ENCODE results near the gene SLU7.

Gene SLU7

DNA sequence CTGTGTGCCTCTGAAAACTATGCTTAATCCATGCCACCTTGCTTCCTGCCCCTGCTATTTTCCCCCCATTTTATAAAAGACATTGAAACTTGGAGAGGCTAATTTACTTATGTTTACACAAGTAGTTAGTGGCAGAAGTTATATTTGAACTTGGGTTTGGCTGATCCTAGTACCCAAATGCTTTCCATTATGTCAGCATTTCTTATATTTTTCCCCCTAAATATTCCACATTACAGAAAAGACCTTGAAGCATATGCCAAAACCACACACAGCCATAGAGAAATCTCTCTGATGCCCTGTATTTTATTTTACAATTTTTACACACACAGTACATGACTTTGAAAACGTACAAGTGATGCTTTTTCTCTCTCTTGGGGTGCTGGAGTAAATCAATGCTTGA is 59.6 kb downstream of the SLU7 start:
- DNase-seq: no peak

GRCh38 chr5:160357861-160358411 is 60.9 kb downstream of the SLU7 start:
- H3K36me3 ChIP-seq (ENCODE audit: control insufficient read depth, insufficient read depth, low read length): no peaks in the 10 kb centered on the region
- no peaks in the 10 kb centered on the region for H3K27me3 ChIP-seq (replicated peaks; ENCODE audit: control insufficient read depth, insufficient read depth, low read length, poor library complexity, severe bottlenecking)
- DNase-seq: no peak
- no peak overlapping the region for H3K4me3 ChIP-seq (ENCODE audit: insufficient read depth, low read depth, low read length, poor library complexity, severe bottlenecking)
- H3K4me1 ChIP-seq (ENCODE audit: control insufficient read depth, insufficient read depth, low read length, poor library complexity, severe bottlenecking): no peaks in the 10 kb centered on the region
- no peaks in the 10 kb centered on the region for H3K9me3 ChIP-seq (ENCODE audit: control insufficient read depth, low read length)
- H3K27ac ChIP-seq (ENCODE audit: insufficient read depth, low read length, poor library complexity, severe bottlenecking): no peak overlapping the region

More for the DNA sequence above, 59.6 kb downstream of the SLU7 start:
- Histone ChIP-seq H3K36me3 (ENCODE audit: control insufficient read depth, insufficient read depth, low read length) (no peaks in the 10 kb centered on the region), H3K9me3 (ENCODE audit: control insufficient read depth, low read length) (no peaks in the 10 kb centered on the region), H3K27ac (ENCODE audit: insufficient read depth, low read length, poor library complexity, severe bottlenecking) (no peak overlapping the region), H3K4me3 (ENCODE audit: insufficient read depth, low read depth, low read length, poor library complexity, severe bottlenecking) (no peak overlapping the region), H3K27me3 (replicated peaks; ENCODE audit: control insufficient read depth, insufficient read depth, low read length, poor library complexity, severe bottlenecking) (no peaks in the 10 kb centered on the region), H3K4me1 (ENCODE audit: control insufficient read depth, insufficient read depth, low read length, poor library complexity, severe bottlenecking) (no peaks in the 10 kb centered on the region)

DNA sequence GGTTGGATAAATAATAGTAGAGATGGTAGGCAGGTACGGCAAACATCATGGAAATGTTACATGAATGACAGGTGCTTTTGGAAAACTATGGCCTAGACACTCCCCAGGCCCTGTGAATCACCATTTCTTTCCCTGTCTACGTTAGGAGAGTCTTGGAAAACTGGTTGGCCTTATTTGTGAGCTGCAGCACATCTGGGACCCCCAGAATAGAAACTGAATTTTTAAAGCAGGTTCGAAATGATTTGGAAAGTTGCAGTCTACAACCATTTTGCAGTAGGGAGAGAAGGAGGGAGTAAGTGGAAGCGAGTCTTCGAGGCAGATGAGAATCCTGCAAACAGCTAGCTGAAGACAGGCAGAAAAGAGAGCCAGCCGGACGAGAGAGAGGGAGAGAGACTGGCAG is 61.5 kb downstream of the SLU7 start:
- H3K9me3 ChIP-seq (ENCODE audit: control insufficient read depth, low read length): no peaks in the 10 kb centered on the region
- no peaks in the 10 kb centered on the region for H3K27me3 ChIP-seq (replicated peaks; ENCODE audit: control insufficient read depth, insufficient read depth, low read length, poor library complexity, severe bottlenecking)
- DNase-seq: no peak
- no peaks in the 10 kb centered on the region for H3K36me3 ChIP-seq (ENCODE audit: control insufficient read depth, insufficient read depth, low read length)
- H3K4me1 ChIP-seq (ENCODE audit: control insufficient read depth, insufficient read depth, low read length, poor library complexity, severe bottlenecking): no peaks in the 10 kb centered on the region
- H3K4me3 ChIP-seq (ENCODE audit: insufficient read depth, low read depth, low read length, poor library complexity, severe bottlenecking): no peak overlapping the region
- no peak overlapping the region for H3K27ac ChIP-seq (ENCODE audit: insufficient read depth, low read length, poor library complexity, severe bottlenecking)

- no peak overlapping the region for H3K4me3 ChIP-seq (ENCODE audit: insufficient read depth, low read depth, low read length, poor library complexity, severe bottlenecking)
- H3K27ac ChIP-seq (ENCODE audit: insufficient read depth, low read length, poor library complexity, severe bottlenecking): no peak overlapping the region
- no peaks in the 10 kb centered on the region for H3K4me1 ChIP-seq (ENCODE audit: control insufficient read depth, insufficient read depth, low read length, poor library complexity, severe bottlenecking)
- H3K27me3 ChIP-seq (replicated peaks; ENCODE audit: control insufficient read depth, insufficient read depth, low read length, poor library complexity, severe bottlenecking): no peaks in the 10 kb centered on the region
- H3K36me3 ChIP-seq (ENCODE audit: control insufficient read depth, insufficient read depth, low read length): no peaks in the 10 kb centered on the region
- no peak for DNase-seq
- H3K9me3 ChIP-seq (ENCODE audit: control insufficient read depth, low read length): no peaks in the 10 kb centered on the region
Observed at GRCh38 chr5:160356550-160357347, 62.1 kb downstream of the SLU7 start.

DNA sequence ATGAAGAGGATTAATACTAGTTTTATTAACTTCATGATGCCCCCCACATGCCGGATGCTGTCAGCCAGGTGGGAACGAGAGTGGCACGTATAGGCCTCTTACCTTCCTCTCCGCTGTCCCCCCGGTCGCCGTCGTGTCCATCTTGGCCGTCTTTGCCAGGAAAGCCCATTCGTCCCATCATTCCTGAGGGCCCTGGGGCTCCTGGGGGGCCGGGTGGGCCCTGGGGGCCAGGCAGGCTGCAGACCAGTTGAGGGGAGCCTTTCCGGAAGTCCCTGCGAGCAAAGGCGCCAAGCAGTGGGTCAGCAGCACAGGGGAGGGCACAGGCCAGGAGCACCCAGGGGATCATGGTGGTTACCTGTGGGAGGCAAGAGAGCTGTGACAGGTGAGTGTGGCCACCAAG is 64.2 kb downstream of the SLU7 start:
- Histone ChIP-seq H3K4me1 (ENCODE audit: control insufficient read depth, insufficient read depth, low read length, poor library complexity, severe bottlenecking) (no peaks in the 10 kb centered on the region), H3K36me3 (ENCODE audit: control insufficient read depth, insufficient read depth, low read length) (no peaks in the 10 kb centered on the region), H3K4me3 (ENCODE audit: insufficient read depth, low read depth, low read length, poor library complexity, severe bottlenecking) (no peak overlapping the region), H3K9me3 (ENCODE audit: control insufficient read depth, low read length) (no peaks in the 10 kb centered on the region), H3K27ac (ENCODE audit: insufficient read depth, low read length, poor library complexity, severe bottlenecking) (no peak overlapping the region), H3K27me3 (replicated peaks; ENCODE audit: control insufficient read depth, insufficient read depth, low read length, poor library complexity, severe bottlenecking) (no peaks in the 10 kb centered on the region)
- no peak for DNase-seq

DNA sequence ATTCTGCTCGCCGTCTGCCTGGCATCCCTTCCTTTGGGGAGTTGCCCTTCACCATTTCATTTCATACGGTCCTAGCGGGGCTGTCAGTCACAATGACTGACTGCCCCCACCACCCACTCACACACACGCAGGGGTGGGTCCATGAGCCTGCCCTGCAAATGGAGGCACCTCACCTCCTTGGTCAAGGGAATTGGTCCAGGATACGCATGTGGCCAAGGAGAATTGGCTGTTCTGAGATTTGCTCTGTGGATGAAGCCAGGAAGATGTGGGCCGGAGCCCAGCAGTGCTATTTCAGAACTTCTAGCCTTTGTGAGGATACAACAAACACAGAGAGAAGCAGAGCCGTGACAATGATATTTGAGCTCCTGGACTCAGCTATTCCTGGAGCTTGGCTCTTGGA is 65.5 kb downstream of the SLU7 start:
- H3K36me3 ChIP-seq (ENCODE audit: control insufficient read depth, insufficient read depth, low read length): no peaks in the 10 kb centered on the region
- no peaks in the 10 kb centered on the region for H3K4me1 ChIP-seq (ENCODE audit: control insufficient read depth, insufficient read depth, low read length, poor library complexity, severe bottlenecking)
- no peaks in the 10 kb centered on the region for H3K9me3 ChIP-seq (ENCODE audit: control insufficient read depth, low read length)
- H3K27me3 ChIP-seq (replicated peaks; ENCODE audit: control insufficient read depth, insufficient read depth, low read length, poor library complexity, severe bottlenecking): no peaks in the 10 kb centered on the region
- no peak for DNase-seq
- no peak overlapping the region for H3K27ac ChIP-seq (ENCODE audit: insufficient read depth, low read length, poor library complexity, severe bottlenecking)
- no peak overlapping the region for H3K4me3 ChIP-seq (ENCODE audit: insufficient read depth, low read depth, low read length, poor library complexity, severe bottlenecking)

DNA sequence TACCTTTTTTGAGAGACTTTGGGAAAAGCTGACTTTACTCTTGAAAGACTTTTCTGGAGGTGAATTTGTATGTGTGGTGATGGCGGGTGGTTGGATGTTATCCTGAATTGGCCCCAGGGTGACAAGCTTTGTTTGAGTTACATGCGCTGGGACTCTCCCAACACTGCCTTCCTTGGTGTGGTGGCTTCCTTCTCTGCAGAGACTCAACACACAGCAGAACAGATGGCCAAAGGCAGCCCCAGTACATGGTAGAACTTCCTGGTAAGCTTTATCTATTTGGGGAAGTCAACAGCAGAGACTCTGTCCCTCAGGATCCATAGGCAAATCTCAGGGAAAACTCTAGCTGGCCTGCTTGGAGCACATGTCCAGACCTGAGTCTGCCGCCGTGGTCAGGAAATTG is 66.6 kb downstream of the SLU7 start:
- no peak for DNase-seq
- H3K27me3 ChIP-seq (replicated peaks; ENCODE audit: control insufficient read depth, insufficient read depth, low read length, poor library complexity, severe bottlenecking): no peaks in the 10 kb centered on the region

More for the DNA sequence above, 66.6 kb downstream of the SLU7 start:
- no peaks in the 10 kb centered on the region for H3K36me3 ChIP-seq (ENCODE audit: control insufficient read depth, insufficient read depth, low read length)
- no peak overlapping the region for H3K27ac ChIP-seq (ENCODE audit: insufficient read depth, low read length, poor library complexity, severe bottlenecking)
- no peak overlapping the region for H3K4me3 ChIP-seq (ENCODE audit: insufficient read depth, low read depth, low read length, poor library complexity, severe bottlenecking)
- no peaks in the 10 kb centered on the region for H3K4me1 ChIP-seq (ENCODE audit: control insufficient read depth, insufficient read depth, low read length, poor library complexity, severe bottlenecking)
- no peaks in the 10 kb centered on the region for H3K9me3 ChIP-seq (ENCODE audit: control insufficient read depth, low read length)

Measured in effector memory CD4-positive, alpha-beta T cell (primary cell).